IPS-NIHi7 (cell line): Measurements from ENCODE around the gene CDK11B.
A peak's percentile ranks its signal among the peaks of the same experiment; 100 is the strongest.
"Not testable (repeated sequence)": the region's sequence is repeated elsewhere in the genome, so short reads cannot be mapped to it uniquely, and the experiment has no call there.

ENCODE experiments used
- DNase-seq: peaks from one replicate; pipeline ENCODE4 v3.0.0; 2012; ENCODE audit warnings: mixed read lengths; ENCODE audit errors: extremely low spot score

The CDK11B gene

GRCh38 chr1:1662830-1663560, 4.2 kb upstream of the CDK11B start:
- not testable (repeated sequence) for DNase-seq

- DNase-seq: not testable (repeated sequence)
These were observed 3.6 kb upstream of the CDK11B start for GRCh38 chr1:1662392-1662791.

- DNase-seq: not testable (repeated sequence)
These were observed 10.5 kb downstream of the CDK11B start for GRCh38 chr1:1648265-1648664.

GRCh38 chr1:1647567-1648241, 11.1 kb downstream of the CDK11B start:
- DNase-seq: not testable (repeated sequence)

GRCh38 chr1:1646326-1646725, 12.5 kb downstream of the CDK11B start:
- DNase-seq: not testable (repeated sequence)

GRCh38 chr1:1640711-1641461, 17.9 kb downstream of the CDK11B start:
- not testable (repeated sequence) for DNase-seq

GRCh38 chr1:1640081-1640480, 18.7 kb downstream of the CDK11B start:
- DNase-seq: not testable (repeated sequence)

GRCh38 chr1:1639368-1639767, 19.4 kb downstream of the CDK11B start:
- not testable (repeated sequence) for DNase-seq

GRCh38 chr1:1638528-1638927, 20.3 kb downstream of the CDK11B start:
- not testable (repeated sequence) for DNase-seq

GRCh38 chr1:1637479-1637875, 21.3 kb downstream of the CDK11B start:
- not testable (repeated sequence) for DNase-seq

- DNase-seq: not testable (repeated sequence)
These were observed 22.0 kb downstream of the CDK11B start for GRCh38 chr1:1636621-1637478.

- DNase-seq: not testable (repeated sequence)
These were observed 24.2 kb downstream of the CDK11B start for GRCh38 chr1:1634613-1635012.

- DNase-seq: not testable (repeated sequence)
These were observed 25.4 kb downstream of the CDK11B start for GRCh38 chr1:1633409-1633808.

GRCh38 chr1:1631782-1632420, 26.9 kb downstream of the CDK11B start, which contains the start of gene MMP23B:
MMP23B (plus strand) TSS chr1:1632173; CDS start chr1:1632219, 46 bp downstream.
- peak; percentile 73 for DNase-seq

- peak; percentile 49 for DNase-seq
These were observed 27.6 kb downstream of the CDK11B start for GRCh38 chr1:1630965-1631781.

- DNase-seq: peak; percentile 94
These were observed 28.4 kb downstream of the CDK11B start for GRCh38 chr1:1630191-1630964.

- DNase-seq: peak; percentile 50
These were observed 29.2 kb downstream of the CDK11B start for GRCh38 chr1:1629430-1630190.

- DNase-seq: peak; percentile 62
These were observed 29.9 kb downstream of the CDK11B start for GRCh38 chr1:1628754-1629429.
